ENCODE data around the gene SAMD4A. TPM values are rescaled to one million over a fixed set of nuclear protein-coding genes. Genes with fewer than 3 reads are reported as not detected.

The SAMD4A gene
- total RNA-seq, 1 experiment from 2014 or later = 18.3 TPM

DNA sequence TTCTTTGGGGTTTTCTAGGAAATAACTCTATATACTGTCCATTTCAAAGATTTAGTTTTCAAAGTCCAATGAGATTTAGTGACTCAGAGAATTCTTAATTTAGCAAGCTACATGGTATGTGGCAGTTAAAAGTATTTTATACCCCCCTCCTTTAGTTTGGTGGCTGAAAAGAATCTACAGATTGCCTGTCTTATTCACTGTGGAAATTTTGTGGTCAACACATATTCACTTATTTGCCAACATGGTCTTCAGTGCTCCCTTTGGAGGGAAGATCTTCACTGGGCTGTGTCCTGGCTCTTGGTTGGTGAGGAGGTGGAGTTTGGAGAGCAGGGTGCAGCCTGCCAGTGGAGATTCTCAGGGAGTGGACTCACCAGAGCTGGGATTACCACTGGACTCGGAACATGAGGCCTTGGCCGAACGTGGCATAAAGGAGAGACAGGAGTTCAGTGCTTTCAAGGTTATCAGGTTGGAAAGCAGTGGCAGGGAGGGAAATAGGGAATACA lies 39.8 kb downstream of the SAMD4A start:
- POLR2A ChIA-PET (ENCODE audit: unreplicated experiment) = no interaction called here
- Histone ChIP-seq H2AFZ (no peak overlapping the region), H3K9me3 (ENCODE audit: insufficient read depth, low read depth) (no peaks in the 10 kb centered on the region), H3K79me2 (ENCODE audit: low read depth) (peaks cover 16% of the 10 kb centered on the region), H3F3A (ENCODE audit: insufficient read depth, low read depth) (peaks cover 26% of the 10 kb centered on the region; the same call in 1 of the 2 replicates), H3K27ac (no peak overlapping the region), H3K4me3 (no peak overlapping the region), H4K20me1 (ENCODE audit: insufficient read depth) (no peaks in the 10 kb centered on the region), H3K36me3 (ENCODE audit: low read depth) (no peaks in the 10 kb centered on the region), H3K4me1 (replicated peaks; ENCODE audit: insufficient read depth) (peaks cover 17% of the 10 kb centered on the region), H3K9me2 (ENCODE audit: insufficient read depth) (0 out of 2 replicates have a peak, but pooled peaks cover 3% of the 10 kb centered on the region), H3K4me2 (no peak overlapping the region), H3K27me3 (ENCODE audit: insufficient read depth, low read depth) (no peaks in the 10 kb centered on the region)
- CTCF ChIA-PET = interaction anchor here (0.8 kb wide), 1 partner anchor 83 kb away, joined by 6 read pairs; no protein-coding TSS in a partner anchor
- intact Hi-C loops (cut with micrococcal nuclease; ENCODE audit: unreplicated experiment) = no loop called here
- no TSS peak for BruUV-seq (replicated peaks)
- TF ChIP-seq, protein P1, sequence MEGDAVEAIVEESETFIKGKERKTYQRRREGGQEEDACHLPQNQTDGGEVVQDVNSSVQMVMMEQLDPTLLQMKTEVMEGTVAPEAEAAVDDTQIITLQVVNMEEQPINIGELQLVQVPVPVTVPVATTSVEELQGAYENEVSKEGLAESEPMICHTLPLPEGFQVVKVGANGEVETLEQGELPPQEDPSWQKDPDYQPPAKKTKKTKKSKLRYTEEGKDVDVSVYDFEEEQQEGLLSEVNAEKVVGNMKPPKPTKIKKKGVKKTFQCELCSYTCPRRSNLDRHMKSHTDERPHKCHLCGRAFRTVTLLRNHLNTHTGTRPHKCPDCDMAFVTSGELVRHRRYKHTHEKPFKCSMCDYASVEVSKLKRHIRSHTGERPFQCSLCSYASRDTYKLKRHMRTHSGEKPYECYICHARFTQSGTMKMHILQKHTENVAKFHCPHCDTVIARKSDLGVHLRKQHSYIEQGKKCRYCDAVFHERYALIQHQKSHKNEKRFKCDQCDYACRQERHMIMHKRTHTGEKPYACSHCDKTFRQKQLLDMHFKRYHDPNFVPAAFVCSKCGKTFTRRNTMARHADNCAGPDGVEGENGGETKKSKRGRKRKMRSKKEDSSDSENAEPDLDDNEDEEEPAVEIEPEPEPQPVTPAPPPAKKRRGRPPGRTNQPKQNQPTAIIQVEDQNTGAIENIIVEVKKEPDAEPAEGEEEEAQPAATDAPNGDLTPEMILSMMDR (conservative IDR thresholded peaks at IDR 0.05) = no peak
- no peak for TF ChIP-seq EZH2 (IDR thresholded peaks at IDR 0.05; ENCODE audit: low read depth)
- DNase-seq = no peak

DNA sequence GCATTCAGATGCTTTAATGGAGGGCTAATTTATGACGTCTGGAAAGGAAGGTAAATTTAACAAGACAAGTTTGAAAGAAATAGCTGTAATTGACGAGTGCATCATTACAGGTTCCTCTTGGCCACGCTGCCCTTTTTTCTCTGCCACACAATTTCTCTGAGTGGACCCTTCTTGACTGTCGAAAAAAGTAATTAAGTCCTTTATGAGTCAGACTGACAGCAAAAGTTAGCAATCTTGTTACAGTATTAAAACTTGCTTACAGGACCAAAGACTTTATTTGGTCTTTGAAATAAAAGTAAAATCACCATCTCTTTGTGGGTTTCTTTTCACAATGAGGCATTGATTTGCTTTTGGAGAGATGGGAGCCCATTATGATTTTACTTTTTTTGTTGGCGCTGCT lies 42.6 kb downstream of the SAMD4A start:
- CTCF ChIA-PET = no interaction called here
- no peak for TF ChIP-seq EZH2 (IDR thresholded peaks at IDR 0.05; ENCODE audit: low read depth)
- TF ChIP-seq, protein P1 (conservative IDR thresholded peaks at IDR 0.05) = no peak
- peaks cover 9% of the 10 kb centered on the region; the same call in 1 of the 2 replicates for H3F3A ChIP-seq (ENCODE audit: insufficient read depth, low read depth)

DNA sequence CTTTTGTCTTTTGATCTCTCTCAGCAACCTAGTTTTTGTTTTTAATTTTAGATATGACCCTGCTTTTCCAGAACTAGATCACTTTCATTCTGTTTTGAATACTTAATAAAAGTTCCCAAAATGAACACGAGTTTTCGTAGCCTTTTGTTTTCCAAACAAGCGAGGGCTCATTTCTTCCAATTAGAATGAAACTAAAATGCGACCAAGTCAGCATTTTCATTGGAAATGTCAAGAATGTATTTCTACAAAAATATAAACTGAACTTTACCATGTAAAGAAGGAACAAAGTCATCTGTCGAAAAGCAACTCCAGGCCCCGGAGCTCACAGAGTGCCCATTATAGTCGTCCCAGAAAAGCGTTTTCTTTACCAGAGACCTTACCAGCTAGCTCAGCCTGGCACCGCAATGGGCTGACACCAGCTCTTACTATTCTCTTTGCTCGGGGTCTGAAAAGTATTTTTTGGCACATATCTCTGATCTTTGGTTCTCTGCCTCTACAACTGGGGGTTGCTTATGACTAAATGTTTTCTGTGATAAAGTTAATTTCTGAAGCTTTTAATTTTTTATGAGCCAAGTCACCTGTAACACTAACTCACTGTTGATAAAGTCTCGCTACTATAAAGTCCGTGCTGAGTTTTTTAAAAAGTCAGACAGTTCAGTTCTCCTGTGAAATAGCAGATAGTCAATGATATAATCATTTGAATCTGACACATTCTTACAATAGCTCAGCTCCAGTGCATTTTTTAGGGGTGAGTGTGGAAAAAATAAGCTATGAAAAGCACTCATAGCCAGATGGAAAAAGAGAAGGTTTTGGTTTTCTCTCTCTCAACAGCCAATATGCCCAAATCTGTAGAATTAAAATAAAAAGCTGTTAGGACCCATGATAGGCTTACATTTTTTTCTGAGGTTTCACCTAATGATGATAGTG lies 43.4 kb downstream of the SAMD4A start:
- H3K27ac ChIP-seq = no peak overlapping the region
- ChIA-PET CTCF (interaction anchor here (0.5 kb wide), 1 partner anchor 43 kb away, joined by 3 read pairs; the partner anchor contains the start of gene SAMD4A), POLR2A (ENCODE audit: unreplicated experiment) (no interaction called here)
- H3K4me1 ChIP-seq (replicated peaks; ENCODE audit: insufficient read depth) = no peaks in the 10 kb centered on the region
- intact Hi-C loops (cut with micrococcal nuclease; ENCODE audit: unreplicated experiment) = no loop called here
- no peaks in the 10 kb centered on the region for H3K27me3 ChIP-seq (ENCODE audit: insufficient read depth, low read depth)
- no peak overlapping the region for H3K4me2 ChIP-seq
- H3K36me3 ChIP-seq (ENCODE audit: low read depth) = no peaks in the 10 kb centered on the region
- DNase-seq = no peak
- H2AFZ ChIP-seq = no peak overlapping the region
- H3K79me2 ChIP-seq (ENCODE audit: low read depth) = 0 out of 2 replicates have a peak, but pooled peaks cover 3% of the 10 kb centered on the region
- H4K20me1 ChIP-seq (ENCODE audit: insufficient read depth) = no peaks in the 10 kb centered on the region
- no peak overlapping the region for H3K4me3 ChIP-seq
- peaks cover 9% of the 10 kb centered on the region; the same call in 1 of the 2 replicates for H3F3A ChIP-seq (ENCODE audit: insufficient read depth, low read depth)
- H3K9me3 ChIP-seq (ENCODE audit: insufficient read depth, low read depth) = no peaks in the 10 kb centered on the region
- H3K9me2 ChIP-seq (ENCODE audit: insufficient read depth) = no peaks in the 10 kb centered on the region
- no peak for TF ChIP-seq EZH2 (IDR thresholded peaks at IDR 0.05; ENCODE audit: low read depth)
- TF ChIP-seq, protein P1 (conservative IDR thresholded peaks at IDR 0.05) = no peak
- no TSS peak for BruUV-seq (replicated peaks)

More for the DNA sequence above, 42.6 kb downstream of the SAMD4A start:
- intact Hi-C loops (cut with micrococcal nuclease; ENCODE audit: unreplicated experiment) = no loop called here
- H3K79me2 ChIP-seq (ENCODE audit: low read depth) = peaks cover 3% of the 10 kb centered on the region; the same call in 1 of the 2 replicates
- POLR2A ChIA-PET (ENCODE audit: unreplicated experiment) = no interaction called here
- H3K4me2 ChIP-seq = no peak overlapping the region
- H3K27ac ChIP-seq = no peak overlapping the region
- H3K4me1 ChIP-seq (replicated peaks; ENCODE audit: insufficient read depth) = no peaks in the 10 kb centered on the region
- no peaks in the 10 kb centered on the region for H3K9me3 ChIP-seq (ENCODE audit: insufficient read depth, low read depth)
- H3K36me3 ChIP-seq (ENCODE audit: low read depth) = no peaks in the 10 kb centered on the region
- no peak overlapping the region for H3K4me3 ChIP-seq
- no TSS peak for BruUV-seq (replicated peaks)
- H3K9me2 ChIP-seq (ENCODE audit: insufficient read depth) = no peaks in the 10 kb centered on the region
- DNase-seq = no peak
- no peaks in the 10 kb centered on the region for H3K27me3 ChIP-seq (ENCODE audit: insufficient read depth, low read depth)
- H4K20me1 ChIP-seq (ENCODE audit: insufficient read depth) = no peaks in the 10 kb centered on the region
- no peak overlapping the region for H2AFZ ChIP-seq

All from PC-9 (cell line).